ENCODE measurements around the gene CHERP.

DNA sequence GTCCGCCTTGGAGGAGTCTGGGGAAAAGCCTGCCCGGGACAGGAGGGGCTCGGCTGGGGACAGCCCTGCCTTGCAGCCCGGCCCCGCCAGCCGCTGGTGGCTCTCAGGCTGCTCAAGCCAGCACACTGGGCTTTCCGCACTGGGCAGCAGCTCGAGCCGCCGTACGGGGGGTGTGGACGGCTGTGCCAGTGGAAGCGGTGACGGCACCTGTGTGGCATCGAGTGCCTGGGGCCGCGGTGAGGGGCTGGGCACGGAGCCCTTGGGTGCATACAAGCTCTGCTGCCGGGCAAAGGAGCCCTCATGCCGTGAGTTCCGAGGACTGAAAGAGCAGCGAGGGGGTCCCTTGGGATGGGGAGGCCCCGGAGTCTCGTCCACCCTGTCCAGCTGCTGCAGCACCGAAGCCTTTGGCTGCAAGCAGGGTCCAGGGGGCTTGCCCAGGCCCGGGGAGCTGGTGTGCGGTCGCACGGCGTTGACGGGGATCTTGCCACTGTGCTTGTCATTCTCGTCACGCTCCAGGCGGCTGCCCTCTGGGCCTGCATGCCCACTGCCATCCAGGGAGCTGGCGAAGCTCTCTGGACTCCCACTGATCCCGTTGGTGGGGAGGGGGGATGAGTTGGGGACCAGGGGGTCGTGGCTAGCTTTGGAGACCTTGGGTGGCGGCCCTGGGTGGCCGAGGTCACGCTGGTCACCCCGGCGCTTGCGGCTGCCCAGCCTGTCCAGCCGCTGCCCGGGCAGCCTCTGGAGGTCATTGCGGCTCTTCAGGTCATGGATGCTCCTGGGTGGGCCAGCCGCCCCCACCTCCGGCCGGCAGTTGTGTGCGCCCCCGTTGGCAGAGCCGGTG lies 34.7 kb upstream of the CHERP start:
- TF ChIP-seq ZNF274 (IDR thresholded peaks at IDR 0.05; ENCODE audit: low read depth, low read length) = no peak
- no peak for TF ChIP-seq SUZ12 (IDR thresholded peaks at IDR 0.05; ENCODE audit: extremely low read depth, insufficient read depth, insufficient read length)
